Caco-2 (cell line): Measurements from ENCODE around the gene LRIG1. TPM values are rescaled to one million over a fixed set of nuclear protein-coding genes. Genes with fewer than 3 reads are reported as not detected.

Source experiments
- BruUV-seq: library from RNA; stranded (reverse); fragments of 400-500 nt; replicated peaks from 2 replicates; lab custom pipeline; 2021; lab: Mats Ljungman, UMichigan
- CTCF ChIA-PET: fragments of 300-600 bp; sonication (Branson Sonifier 250); formaldehyde crosslinking; loops from one replicate; lab custom pipeline; 2022; ENCODE audit warnings: antibody characterized with exemption; lab: Charles Lee
- POLR2A ChIA-PET: fragments of 300-600 bp; sonication (Branson Sonifier 250); formaldehyde crosslinking; loops from one replicate; lab custom pipeline; 2022; ENCODE audit warnings: antibody characterized with exemption; lab: Charles Lee
- DNase-seq, 2 experiments: peaks; one replicate each; pipeline versions ENCODE4 v3.0.0 to v3.0.0-alpha.2; 2020 to 2022
- H3K27me3 ChIP-seq: replicated peaks from 2 replicates; pipeline ENCODE4 v1.6.0; 2011; ENCODE audit warnings: low read length; ENCODE audit not compliant: control insufficient read depth, insufficient read depth
- H3K36me3 ChIP-seq: 2 replicates; pipeline ENCODE4 v1.5.1; 2011; ENCODE audit warnings: low read length; ENCODE audit not compliant: control insufficient read depth, insufficient read depth
- H3K4me1 ChIP-seq: fragments of 250-450 bp; sonication (Bioruptor Pico); 2 replicates; pipeline ENCODE4 v1.5.1; 2020; ENCODE audit warnings: mild to moderate bottlenecking
- H3K4me3 ChIP-seq: 2 replicates; pipeline ENCODE4 v1.5.1; 2011; ENCODE audit warnings: low read depth, mild to moderate bottlenecking, control low read depth, low read length
- H3K9me3 ChIP-seq: fragments of 250-450 bp; sonication (Bioruptor Pico); 2 replicates; pipeline ENCODE4 v1.5.1; 2020; ENCODE audit warnings: mild to moderate bottlenecking, moderate library complexity
- H3K27ac Mint-ChIP-seq: one replicate; pipeline ENCODE4 v1.8.0; 2022; ENCODE audit warnings: mixed read lengths; ENCODE audit not compliant: unreplicated experiment
- H3K27me3 Mint-ChIP-seq: one replicate; pipeline ENCODE4 v1.8.0; 2022; ENCODE audit warnings: mixed read lengths; ENCODE audit not compliant: insufficient read depth, unreplicated experiment
- H3K36me3 Mint-ChIP-seq: one replicate; pipeline ENCODE4 v1.8.0; 2022; ENCODE audit warnings: mild to moderate bottlenecking, mixed read lengths; ENCODE audit not compliant: insufficient read depth, unreplicated experiment
- H3K4me1 Mint-ChIP-seq: one replicate; pipeline ENCODE4 v1.8.0; 2022; ENCODE audit warnings: low read depth, mixed read lengths; ENCODE audit not compliant: unreplicated experiment
- H3K4me3 Mint-ChIP-seq: one replicate; pipeline ENCODE4 v1.8.0; 2022; ENCODE audit warnings: mild to moderate bottlenecking, moderate library complexity, mixed read lengths; ENCODE audit not compliant: unreplicated experiment
- H3K9me3 Mint-ChIP-seq: one replicate; pipeline ENCODE4 v1.8.0; 2022; ENCODE audit warnings: mixed read lengths; ENCODE audit not compliant: unreplicated experiment
- CTCF ChIP-seq, 2 experiments: fragments of 200-600 bp in 1 of 2; IDR thresholded peaks; 1 replicate in 1 of 2; 2 replicates in 1 of 2; pipeline versions ENCODE4 v1.5.1 to v1.8.0; 2011 to 2022; ENCODE audit warnings: antibody characterized with exemption in 1 of 2, control low read depth in 1 of 2, inconsistent platforms in 1 of 2, low read depth in 1 of 2, low read length in 1 of 2, mild to moderate bottlenecking in 1 of 2, moderate library complexity in 1 of 2; ENCODE audit not compliant: insufficient read depth in 1 of 2, severe bottlenecking in 1 of 2, unreplicated experiment in 1 of 2
- intact Hi-C: fragments of 100-400 bp; cut with micrococcal nuclease; formaldehyde crosslinking; loops from one replicate; pipeline ENCODE4 v1.10.0; 2022; ENCODE audit not compliant: unreplicated experiment
- total RNA-seq: library from RNA; stranded (reverse); gene quantifications from 2 replicates; pipeline ENCODE4 v1.2.3, GENCODE V29; 2022

The LRIG1 gene
- total RNA-seq, 1 experiment from 2014 or later = 43.4 TPM

- no TSS peak for BruUV-seq
- POLR2A ChIA-PET = no interaction called here
- CTCF ChIA-PET = no interaction called here
- Mint-ChIP-seq H3K4me1 (peaks cover 75% of the 10 kb centered on the region), H3K27me3 (no peaks in the 10 kb centered on the region), H3K27ac (peak overlapping the region; percentile 63), H3K36me3 (peaks cover 7% of the 10 kb centered on the region), H3K4me3 (no peak overlapping the region), H3K9me3 (no peaks in the 10 kb centered on the region)
- H3K4me1 ChIP-seq = peaks cover 90% of the 10 kb centered on the region
- no peak for TF ChIP-seq CTCF (IDR thresholded peaks at IDR 0.05; ENCODE audit: insufficient read depth in 1 of 2, low read depth in 1 of 2, low read length in 1 of 2, severe bottlenecking in 1 of 2, unreplicated experiment in 1 of 2)
- H3K36me3 ChIP-seq = no peaks in the 10 kb centered on the region
- intact Hi-C loops = no loop called here
- H3K4me3 ChIP-seq = no peak overlapping the region
- no peak for DNase-seq
- H3K9me3 ChIP-seq = no peaks in the 10 kb centered on the region
- no peaks in the 10 kb centered on the region for H3K27me3 ChIP-seq
Measured at GRCh38 chr3:66483409-66483906, 17.4 kb downstream of the LRIG1 start.

- intact Hi-C loops = no loop called here
- peaks cover 77% of the 10 kb centered on the region for H3K4me1 Mint-ChIP-seq
- H3K9me3 Mint-ChIP-seq = no peaks in the 10 kb centered on the region
- BruUV-seq = no TSS peak
- no peaks in the 10 kb centered on the region for H3K9me3 ChIP-seq
- POLR2A ChIA-PET = interaction anchor here (0.6 kb wide), 1 partner anchor 15 kb away, joined by 3 read pairs; no protein-coding TSS in a partner anchor
- H3K4me3 Mint-ChIP-seq = no peak overlapping the region
- no peak overlapping the region for H3K4me3 ChIP-seq
- H3K27me3 Mint-ChIP-seq = no peaks in the 10 kb centered on the region
- no peak for TF ChIP-seq CTCF (IDR thresholded peaks at IDR 0.05; ENCODE audit: insufficient read depth in 1 of 2, low read depth in 1 of 2, low read length in 1 of 2, severe bottlenecking in 1 of 2, unreplicated experiment in 1 of 2)
- DNase-seq = no peak
- CTCF ChIA-PET = no interaction called here
- peak overlapping the region; percentile 63 for H3K27ac Mint-ChIP-seq
- peaks cover 7% of the 10 kb centered on the region for H3K36me3 Mint-ChIP-seq
- no peaks in the 10 kb centered on the region for H3K36me3 ChIP-seq
- H3K27me3 ChIP-seq = no peaks in the 10 kb centered on the region
- H3K4me1 ChIP-seq = peaks cover 95% of the 10 kb centered on the region
Measured at GRCh38 chr3:66483006-66483405, 17.8 kb downstream of the LRIG1 start.

DNA sequence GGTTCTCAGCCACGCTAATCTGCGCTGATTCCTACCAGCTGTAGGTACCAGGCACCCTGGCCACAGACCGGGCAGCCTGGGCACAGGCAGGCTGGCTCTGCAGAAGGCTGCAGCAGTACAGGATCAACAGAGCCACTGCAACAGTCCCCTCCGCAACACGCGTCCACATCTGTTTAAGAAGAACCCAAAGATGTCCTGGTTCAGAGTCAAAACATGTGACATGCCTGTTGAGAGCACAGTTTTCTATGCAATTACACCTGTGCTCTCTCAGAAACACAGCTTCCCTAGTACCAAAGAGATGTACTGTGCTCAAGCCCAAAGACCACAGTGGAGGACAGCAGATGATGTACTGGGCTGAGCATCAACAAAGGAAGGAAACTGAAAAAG is 18.8 kb downstream of the LRIG1 start:
- no peaks in the 10 kb centered on the region for H3K36me3 ChIP-seq
- Mint-ChIP-seq H3K36me3 (peaks cover 7% of the 10 kb centered on the region), H3K4me3 (peak overlapping the region; percentile 58), H3K9me3 (no peaks in the 10 kb centered on the region), H3K4me1 (peaks cover 70% of the 10 kb centered on the region), H3K27ac (peak overlapping the region; percentile 85), H3K27me3 (no peaks in the 10 kb centered on the region)
- peaks cover 95% of the 10 kb centered on the region for H3K4me1 ChIP-seq
- H3K27me3 ChIP-seq = no peaks in the 10 kb centered on the region
- H3K9me3 ChIP-seq = no peaks in the 10 kb centered on the region
- ChIA-PET POLR2A (no interaction called here), CTCF (no interaction called here)
- no peak overlapping the region for H3K4me3 ChIP-seq
- DNase-seq = no peak
- BruUV-seq = no TSS peak
- intact Hi-C loops = no loop called here
- no peak for TF ChIP-seq CTCF (IDR thresholded peaks at IDR 0.05; ENCODE audit: insufficient read depth in 1 of 2, low read depth in 1 of 2, low read length in 1 of 2, severe bottlenecking in 1 of 2, unreplicated experiment in 1 of 2)
